ELF-1 (cell line): ENCODE results near the gene CCR7.

Experiments
- DNase-seq: peaks from one replicate; pipeline ENCODE4 v3.0.0-alpha.2; 2016; ENCODE audit warnings: low read depth, low spot score

Gene CCR7

DNA sequence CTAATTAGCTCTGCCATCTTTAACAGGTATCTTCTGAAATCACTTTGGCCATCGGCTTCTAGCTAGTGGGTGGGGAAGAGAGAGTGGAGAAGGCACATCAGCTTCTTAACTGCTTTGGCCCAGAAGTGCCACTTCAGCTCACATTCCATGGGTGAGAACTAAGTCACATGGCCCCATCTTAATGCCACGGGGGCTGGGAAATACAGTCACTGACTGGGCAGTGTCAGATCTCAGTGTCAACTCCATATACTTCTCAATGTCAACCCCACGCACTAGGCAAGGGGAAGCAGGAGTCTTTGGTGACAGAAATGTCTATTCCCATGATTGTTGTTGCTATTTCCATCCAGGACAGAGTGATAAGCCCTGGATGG lies 29.4 kb downstream of the CCR7 start:
- no peak for DNase-seq

DNA sequence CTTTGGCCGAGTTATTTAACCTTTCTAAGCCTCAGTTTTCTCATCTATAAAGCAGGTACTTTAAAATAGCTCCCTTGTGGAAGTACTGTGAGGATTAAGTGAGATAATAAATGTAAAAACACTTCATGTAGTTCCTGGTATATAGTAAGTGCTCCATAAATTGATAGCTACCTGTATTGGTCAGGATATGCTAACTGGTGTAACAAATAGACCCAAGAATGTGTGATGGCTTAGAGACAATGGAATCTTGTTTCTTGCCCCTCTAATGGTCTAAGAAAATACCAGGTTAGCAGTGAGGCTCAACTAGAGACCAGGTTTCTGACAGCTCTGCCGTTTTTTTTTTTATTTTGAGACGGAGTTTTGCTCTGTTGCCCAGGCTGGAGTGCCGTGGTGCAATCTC lies 29.8 kb downstream of the CCR7 start:
- no peak for DNase-seq

DNA sequence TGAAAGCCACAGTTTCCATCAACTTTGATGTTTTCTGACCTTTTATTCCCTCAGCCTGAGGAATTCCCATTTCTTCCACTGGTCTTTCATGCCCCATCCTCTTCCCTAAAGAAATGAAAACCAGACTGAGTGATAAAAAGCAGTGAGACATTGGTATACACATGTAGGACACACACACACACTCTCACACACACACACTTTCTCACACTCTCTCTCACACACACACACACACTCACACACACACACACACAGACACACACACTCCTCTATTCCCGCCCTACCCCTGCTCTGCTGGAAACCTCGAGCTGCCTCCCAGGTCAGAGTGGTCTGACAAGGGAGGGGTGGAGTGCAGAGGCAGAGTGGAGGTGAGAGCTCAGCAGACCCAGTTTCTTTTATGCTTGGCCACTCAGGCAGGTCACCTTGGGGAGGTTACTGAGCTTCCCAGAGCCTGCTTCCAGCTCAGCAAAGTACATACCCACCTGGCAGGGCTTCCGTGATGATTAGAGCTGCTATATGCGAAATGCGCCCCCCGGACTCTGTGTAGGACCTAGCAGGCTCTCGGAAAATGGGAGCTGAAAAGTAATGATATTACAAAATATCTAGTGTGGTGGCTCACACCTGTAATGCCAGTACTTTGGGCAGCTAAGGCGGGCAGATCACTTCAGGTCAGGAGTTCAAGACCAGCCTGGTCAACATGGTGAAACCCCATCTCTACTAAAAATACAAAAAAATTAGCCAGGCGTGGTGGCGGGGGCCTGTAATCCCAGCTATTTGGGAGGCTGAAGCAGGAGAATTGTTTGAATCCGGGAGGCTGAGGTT lies 30.7 kb downstream of the CCR7 start:
- no peak for DNase-seq

DNA sequence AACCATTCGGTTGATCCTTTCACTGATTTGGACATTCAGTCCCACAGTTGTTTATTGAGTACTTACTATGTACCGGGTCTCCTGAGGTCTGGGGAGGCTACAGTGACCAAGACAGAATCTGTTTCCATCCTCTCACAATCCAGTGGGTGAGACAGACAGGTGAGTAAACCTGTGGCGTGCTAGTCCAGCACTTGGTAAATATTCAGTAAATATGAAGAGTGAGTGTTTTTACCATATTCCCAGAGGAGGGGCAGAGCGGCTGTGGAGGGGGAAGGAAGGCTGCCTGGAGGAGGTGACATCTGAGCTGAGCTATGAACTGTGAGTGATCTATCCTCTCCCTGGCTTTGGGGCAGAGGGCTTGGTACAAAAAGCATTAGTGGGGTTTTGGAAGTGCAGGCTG lies 31.4 kb downstream of the CCR7 start:
- no peak for DNase-seq

DNA sequence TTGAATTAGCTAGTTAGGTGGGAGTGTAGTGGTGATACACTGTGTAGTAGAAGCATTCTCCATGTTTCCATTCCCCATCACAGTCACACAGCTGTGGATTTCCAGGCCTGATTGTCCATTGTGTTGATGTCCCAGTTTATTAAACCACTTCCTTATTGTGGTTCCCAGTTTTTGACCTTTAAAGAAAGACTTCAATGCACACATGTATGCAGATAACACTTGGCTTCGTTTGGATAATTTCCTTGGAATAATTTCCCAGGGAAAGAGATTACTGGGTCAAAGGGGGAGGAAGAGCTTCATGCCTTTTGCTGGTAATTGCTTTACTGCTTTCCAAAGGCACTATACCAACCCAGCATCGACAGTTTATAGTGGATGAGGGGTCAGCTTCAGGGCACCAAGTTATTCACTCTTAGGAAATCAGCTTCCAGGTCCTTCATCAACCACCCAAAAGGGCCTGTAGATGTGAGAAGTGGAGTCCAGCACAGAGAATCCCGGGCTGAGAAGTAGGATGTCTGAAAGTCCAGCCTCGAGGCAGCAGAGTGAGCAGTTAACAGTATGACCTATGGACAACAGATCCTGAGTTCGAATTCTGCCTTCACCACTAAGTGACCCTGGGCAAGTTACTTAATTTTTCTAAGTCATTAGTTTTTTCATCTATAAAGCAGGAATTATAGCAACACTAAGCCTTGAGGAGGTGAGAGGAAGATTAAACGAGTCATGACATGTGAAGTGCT lies 32.6 kb downstream of the CCR7 start:
- no peak for DNase-seq

DNA sequence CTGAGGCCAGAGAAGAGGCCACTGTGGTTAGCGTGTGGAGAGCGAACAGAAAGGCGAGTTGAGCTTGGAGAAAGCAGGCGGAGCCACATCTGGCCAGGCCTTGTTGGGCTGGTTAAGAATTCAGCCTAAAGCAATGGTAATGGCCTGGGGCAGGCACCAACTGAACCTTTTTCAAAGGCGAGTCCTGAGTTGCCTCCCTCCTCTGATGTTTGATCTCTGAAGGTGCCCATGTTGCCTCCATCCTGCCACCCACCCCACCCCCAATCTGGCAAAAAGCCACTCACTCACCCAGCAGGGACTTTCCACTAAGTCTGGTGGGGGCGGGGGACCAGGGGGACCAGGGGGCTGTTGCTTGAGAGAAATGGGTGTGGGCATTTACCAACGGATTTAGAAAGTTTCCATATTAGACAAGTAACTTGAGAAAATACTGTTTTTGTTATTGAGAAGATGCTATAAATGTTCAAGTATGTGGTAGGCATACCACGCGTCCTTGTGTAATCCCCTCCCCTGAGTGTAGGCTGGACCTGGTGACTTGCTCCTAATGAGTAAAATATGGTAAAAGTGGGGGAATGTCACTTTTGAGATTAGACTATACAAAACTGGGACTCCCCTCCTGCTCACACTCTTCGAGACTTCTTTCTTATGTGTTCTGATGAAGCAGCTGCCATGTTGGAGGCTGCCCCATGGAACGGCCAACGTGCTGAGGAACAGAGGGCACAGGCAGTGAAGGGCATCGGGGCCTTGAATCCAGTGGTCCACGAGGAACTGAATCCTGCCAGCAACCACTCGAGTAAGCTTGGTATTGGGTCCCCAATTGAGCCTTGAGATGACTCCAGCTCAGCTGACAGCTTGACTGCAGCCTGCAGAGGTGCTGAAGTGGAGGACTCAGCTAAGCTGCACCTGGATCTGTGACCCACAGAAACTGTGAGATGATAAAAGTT lies 34.0 kb downstream of the CCR7 start:
- no peak for DNase-seq

DNA sequence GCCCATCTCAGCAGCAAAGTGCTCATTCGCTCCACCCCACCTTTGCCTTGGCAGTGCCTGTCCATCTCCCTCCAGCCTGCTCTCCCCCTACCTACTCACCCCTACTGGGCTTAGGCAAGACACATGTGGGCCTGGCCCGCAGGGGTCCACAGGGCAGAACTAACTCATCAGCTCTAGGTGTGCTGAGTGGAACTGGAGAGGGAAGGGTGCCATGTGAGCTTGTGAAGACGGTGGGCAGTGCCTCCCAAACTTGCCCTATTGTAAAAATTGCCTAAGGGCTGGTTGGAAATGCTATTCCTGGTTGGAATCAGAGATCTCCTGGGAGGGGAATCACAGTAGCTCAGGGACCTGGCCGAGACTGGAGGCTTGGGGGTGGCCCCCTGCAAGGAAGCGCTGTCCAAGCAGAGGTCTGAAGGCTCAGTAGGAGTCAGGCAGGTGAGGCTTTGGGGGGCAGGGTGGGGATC lies 34.7 kb downstream of the CCR7 start:
- no peak for DNase-seq

DNA sequence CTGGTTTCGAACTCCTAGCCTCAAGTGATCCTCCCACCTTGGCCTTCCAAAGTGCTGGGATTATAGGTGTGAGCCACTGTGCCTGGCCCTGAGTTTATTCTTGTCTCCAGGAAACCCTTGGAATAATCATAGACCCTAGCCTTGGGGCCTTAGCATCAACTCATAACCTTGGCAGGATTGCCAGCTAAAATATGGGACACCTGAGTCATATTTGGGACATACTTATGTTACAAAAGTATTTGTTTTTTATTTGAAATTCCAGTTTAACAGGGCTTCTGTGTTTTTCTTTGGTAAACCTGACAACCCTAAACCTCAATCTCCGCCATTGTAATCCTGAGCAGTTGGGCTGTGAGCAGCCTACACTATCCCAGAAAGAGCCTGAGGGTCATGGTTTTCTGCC lies 35.3 kb downstream of the CCR7 start:
- DNase-seq, result no peak

DNA sequence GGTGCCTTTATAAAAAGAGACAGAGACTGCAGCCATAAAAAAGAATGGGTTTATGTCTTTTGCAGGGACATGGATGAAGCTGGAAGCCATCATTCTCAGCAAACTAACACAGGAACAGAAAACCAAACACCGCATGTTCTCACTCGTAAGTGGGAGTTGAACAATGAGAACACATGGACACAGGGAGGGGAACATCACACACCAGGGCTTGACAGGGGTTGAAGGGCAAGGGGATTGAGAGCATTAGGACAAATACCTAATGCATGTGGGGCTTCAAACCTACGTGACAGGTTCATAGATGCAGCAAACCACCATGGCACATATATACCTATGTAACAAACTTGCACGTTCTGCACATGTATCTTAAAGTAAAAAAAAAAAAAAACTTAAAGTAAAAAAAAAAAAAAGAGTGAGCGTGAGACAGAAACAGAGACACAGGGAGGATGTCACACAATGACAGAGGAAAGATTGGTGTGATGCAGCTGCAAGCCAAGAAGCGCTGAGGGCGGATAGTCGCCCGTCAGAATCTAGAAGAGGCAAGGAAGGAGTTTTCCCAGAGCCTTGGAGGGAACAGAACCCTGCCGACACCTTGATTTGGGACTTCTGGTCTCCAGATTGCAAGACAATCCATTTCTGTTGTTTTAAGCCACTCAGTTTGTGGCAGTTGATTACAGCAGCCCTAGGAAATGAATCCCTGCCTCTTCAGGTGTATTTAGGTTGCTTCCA lies 36.4 kb downstream of the CCR7 start:
- DNase-seq, result no peak

DNA sequence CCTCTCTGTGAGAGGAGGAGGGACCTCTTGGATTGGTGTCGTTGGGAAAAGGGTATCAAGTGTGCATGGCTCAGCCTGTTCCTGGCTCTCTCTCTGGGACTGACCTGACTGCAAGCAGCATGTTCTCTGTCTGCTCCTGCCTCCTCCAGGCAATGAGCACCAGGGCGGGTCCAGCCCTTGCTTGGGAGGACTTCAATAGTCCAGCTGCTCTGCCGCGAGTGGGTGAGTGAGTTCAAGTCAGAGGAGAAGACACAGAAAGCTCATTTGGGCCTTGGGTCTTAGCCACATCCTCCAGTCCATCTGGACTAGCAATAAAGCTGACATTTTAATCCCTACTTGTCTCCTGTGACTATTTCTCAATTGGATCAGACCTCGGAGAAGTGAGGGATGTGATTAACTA lies 38.6 kb downstream of the CCR7 start:
- DNase-seq, result no peak

DNA sequence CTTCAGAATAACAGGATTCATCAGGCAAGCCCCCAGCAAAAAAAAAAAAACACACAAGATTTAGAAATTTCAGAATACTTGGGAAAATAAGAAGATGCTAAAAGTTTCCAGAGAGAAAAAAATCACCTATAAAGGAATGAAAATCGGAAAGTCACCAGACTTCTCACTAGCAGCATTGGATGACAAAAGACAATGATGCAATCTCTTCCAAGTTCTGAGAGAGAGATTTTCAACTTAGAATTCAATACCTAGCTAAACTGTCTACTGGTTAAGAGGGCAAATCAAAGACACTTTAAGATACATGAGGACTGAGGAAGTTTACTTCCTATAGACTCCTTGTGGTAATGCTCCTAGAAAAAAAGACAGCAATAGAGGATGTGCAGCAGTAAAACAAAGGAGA lies 40.0 kb downstream of the CCR7 start:
- DNase-seq, result no peak

DNA sequence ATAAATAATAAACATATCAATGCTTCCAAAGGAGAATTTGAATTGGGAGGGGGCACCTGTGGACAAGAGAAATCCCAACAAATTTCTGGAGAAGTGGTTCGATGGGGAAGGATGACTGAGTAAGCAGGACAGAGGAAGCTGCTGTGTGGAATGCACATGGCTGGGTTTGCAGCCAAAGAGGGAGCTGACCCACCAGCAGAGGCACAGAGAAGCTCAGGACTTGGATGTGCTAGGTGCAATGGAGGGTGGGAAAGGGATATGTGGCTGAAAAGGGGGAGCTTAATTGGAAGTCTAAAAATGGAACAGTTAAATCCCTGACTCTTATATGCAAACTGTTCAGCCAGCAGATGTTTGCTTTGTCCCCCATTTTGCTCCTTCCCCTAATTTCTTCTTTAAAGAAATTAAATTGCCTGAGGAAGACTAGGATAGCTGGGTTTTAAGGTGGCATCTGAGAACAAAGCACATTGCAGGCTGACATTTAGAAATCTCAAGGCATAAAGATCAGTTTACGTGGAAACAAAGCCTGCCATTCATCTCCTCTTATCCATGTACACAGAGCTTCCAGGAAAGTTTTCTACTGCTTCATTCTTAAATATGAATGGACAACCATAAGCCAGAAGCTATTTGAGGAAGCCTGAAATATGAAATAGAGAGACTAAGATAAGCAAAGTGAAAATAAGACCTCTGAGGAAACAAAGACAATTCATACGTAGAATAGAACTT lies 40.9 kb downstream of the CCR7 start:
- DNase-seq, result no peak

DNA sequence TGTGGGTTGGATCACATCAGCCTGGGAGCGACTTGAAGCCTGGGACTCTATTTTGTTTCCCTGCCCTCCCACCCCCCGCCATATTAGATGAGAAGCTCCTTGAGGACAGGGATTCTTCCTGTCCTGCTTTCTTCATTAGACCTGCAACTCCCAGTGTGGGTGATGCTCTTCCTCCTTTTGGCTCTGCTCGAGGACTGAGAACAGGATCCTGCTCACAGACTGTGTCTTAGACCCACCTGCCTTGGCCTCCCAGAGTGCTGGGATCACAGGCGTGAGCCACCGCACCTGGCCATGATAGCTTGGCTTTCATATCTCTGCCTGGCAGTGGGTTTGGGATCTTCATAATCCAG lies 42.3 kb downstream of the CCR7 start:
- DNase-seq, result no peak

DNA sequence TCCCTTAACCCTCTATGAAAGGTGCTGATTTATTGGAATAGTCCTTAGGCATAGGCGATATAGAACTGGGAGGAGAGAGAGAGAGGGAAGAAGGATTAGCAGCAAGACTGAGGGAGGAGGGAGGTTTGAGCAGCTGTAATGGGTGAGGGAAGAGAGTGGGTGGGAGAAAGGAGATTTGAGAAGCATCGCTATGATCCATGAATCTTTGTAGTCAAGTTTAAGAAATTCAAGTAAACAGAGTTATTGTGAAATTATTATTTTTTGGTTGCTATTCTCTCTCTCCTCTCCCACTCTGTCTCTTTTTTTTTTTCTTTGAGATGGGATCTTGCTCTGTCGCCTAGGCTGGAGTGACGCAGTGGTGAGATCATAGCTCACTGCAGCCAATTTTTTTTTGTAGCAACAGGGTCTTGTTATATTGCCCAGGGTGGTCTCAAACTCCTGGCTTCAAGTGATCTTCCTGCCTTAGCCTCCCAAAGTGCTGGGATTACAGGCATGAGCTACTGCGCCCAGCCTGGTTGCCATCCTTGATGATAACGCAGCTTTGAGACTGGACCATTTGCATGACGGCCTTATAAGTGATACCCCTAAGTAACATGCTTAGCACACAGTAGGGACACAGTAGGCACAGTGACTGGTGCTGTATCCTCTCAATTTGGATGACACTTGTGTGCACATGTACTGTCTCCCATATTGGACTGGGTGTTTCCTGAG lies 42.9 kb downstream of the CCR7 start:
- DNase-seq, result no peak

DNA sequence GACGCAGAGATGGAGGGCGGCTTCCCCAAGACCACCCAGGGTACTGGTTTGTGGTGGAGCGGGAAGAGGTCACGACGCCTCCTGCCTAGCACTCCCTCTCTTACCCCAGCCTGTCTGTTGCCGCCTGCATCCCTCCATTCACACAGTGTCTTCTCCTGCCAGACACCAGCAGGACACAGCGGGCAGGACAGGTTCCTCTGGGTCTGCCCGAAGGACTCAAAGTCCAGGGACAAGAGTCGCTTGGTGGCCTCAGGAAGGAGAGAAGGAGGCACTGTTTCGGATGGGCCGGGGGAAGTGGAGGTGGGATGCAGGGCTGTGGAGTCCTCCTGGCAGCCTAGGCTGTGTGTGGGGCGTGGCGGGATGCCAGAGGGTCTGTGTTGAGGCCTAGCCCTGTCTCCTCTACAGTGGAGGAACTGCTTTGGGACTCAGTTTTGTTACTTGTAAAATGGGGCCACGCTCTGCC lies 44.2 kb downstream of the CCR7 start:
- no peak for DNase-seq

DNA sequence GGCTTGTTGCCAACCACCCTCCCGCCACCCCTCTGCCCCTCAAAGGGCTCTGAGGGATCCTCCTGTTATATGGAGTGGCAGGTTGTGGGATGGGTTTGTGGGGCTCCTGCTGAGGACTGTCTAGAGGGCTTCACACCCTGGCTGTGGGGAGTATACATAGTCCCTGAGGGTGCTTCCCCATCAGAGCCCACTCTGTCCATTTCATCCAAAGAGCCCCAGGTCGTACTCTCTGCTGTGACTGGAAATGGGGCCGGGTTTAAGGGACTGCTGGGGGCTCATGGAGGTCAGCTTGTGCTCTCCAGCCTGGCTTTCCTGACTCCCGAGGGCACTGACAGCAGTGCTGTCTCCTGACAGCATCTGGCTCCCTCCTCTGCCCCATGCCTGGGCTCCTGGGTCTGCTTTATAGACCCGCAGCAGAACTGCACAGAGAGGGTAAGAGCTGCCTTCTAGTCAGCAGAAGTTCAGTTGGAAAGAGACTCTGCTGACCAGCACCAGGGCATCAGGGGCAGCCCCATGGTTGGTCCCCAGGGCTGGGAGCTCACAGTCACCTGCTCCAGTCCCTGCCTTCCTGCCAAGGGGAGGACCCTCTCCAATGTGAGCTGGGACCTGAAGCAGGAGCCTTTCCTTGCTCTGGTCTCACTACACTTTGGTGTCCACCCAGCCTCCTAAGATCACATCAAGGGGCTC lies 46.0 kb downstream of the CCR7 start:
- DNase-seq, result no peak

DNA sequence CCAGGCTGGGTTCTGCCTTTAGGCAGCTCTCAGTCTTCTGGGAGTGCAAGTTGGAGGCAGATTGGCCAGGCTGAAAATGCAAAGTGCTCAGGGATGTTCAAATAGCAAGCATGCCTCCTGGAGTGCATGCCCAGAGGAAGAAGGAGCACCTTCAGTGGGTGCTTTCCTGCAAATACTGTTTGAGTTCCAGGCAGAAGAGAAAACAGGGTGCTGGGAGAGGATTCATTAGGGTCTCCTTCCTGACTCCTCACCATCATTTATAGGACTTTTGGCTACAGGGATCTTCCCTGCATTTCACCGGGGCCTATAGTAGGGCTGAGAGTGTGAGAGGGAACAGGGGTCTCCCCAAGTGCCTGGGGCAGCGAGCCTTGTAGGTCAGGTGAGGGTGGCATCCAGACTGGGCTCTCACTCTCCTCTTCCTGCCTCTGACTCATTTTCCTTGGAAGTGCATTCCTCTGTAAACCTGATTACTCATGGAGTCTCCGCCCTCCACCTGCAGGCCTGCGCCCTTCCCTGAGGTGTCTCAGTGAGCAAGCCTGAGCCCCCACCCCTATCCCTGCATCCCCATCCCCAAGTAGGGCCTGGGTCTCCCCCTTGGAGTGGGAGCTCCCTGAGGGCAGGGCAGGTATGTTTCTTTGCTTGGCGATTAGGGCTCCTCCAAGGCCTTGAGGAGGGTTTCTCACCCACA lies 46.7 kb downstream of the CCR7 start:
- peak; percentile 69 for DNase-seq

DNA sequence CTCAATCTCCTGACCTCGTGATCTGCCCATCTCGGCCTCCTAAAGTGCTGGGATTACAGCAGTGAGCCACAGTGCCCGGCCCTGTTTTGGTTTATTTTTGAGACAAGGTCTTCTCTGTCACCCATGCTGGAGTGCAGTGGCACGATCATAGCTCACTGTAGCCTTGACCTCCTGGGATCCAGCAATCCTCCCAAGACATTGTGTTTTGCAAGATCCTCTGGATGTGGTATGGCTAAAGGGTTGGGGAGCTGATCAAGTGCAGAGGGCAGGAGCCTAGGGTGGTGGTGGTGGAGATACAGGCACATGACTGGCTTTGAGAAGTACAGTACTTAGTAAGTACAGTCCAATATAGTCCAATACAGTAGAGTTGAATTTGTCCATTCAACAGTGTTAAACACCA lies 47.3 kb downstream of the CCR7 start:
- DNase-seq, result no peak

DNA sequence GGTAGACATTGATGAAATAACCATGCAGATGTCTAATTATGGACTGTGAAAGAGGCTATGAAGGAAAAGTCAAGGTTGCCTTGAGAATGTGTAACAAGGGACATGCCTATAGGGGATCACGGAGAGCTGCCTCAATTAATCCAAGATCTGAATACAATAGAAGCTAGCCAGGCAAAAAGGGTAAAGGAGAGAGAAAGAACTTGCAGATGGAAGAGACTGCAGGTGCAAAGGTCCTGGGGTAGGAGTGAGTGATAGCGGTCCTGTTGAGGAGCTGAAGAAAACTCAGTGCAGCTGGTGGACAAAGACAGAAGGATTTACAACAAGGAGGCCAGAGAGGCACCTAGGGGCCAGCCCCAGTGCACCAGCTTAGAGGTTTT lies 48.0 kb downstream of the CCR7 start:
- DNase-seq, result no peak
